IMR-90 (cell line): Measurements from ENCODE around the gene FBN1. TPM values are rescaled to one million over a fixed set of nuclear protein-coding genes. Genes with fewer than 3 reads are reported as not detected.

ENCODE experiments used
- ATAC-seq: fragments of 200-7000 bp; cut with Tn5 transposase; 2 replicates; pipeline ENCODE4 v1.9.1; 2020; ENCODE audit warnings: low read depth, mild to moderate bottlenecking, moderate library complexity
- BruUV-seq: library from RNA; stranded (reverse); fragments of 400-500 nt; replicated peaks from 2 replicates; lab custom pipeline; 2021; lab: Mats Ljungman, UMichigan
- CTCF ChIA-PET: fragments of 300-600 bp; formaldehyde crosslinking; extraction: SDS; loops from one replicate; lab custom pipeline; 2021; ENCODE audit warnings: antibody characterized with exemption; lab: Yijun Ruan, JAX
- POLR2A ChIA-PET: fragments of 300-600 bp; sonication (Branson Sonifier 250); formaldehyde crosslinking; loops from one replicate; lab custom pipeline; 2022; ENCODE audit warnings: antibody characterized with exemption; ENCODE audit not compliant: unreplicated experiment; lab: Charles Lee
- DNase-seq: peaks from one replicate; pipeline ENCODE4 v3.0.0; 2013
- H2AFZ ChIP-seq: replicated peaks from 2 replicates; pipeline ENCODE3; 2013; ENCODE audit warnings: low read length, mild to moderate bottlenecking; ENCODE audit not compliant: poor library complexity
- H2AK5ac ChIP-seq: 2 replicates; pipeline ENCODE4 v1.6.1; 2013; ENCODE audit warnings: low read depth, low read length, inconsistent platforms
- H2AK9ac ChIP-seq: replicated peaks from 2 replicates; pipeline ENCODE3; 2013; ENCODE audit warnings: mild to moderate bottlenecking, low read depth, low read length, moderate library complexity; ENCODE audit not compliant: poor library complexity
- H2BK120ac ChIP-seq: 2 replicates; pipeline ENCODE4 v1.6.1; 2013; ENCODE audit warnings: low read depth, low read length, inconsistent platforms
- H2BK15ac ChIP-seq: 3 replicates; pipeline ENCODE4 v1.6.1; 2013; ENCODE audit warnings: low read depth, low read length, inconsistent platforms
- H2BK20ac ChIP-seq: 2 replicates; pipeline ENCODE4 v1.6.1; 2013; ENCODE audit warnings: low read depth, mild to moderate bottlenecking, inconsistent platforms, low read length, moderate library complexity
- H2BK5ac ChIP-seq: 2 replicates; pipeline ENCODE4 v1.6.1; 2013; ENCODE audit warnings: mild to moderate bottlenecking, low read depth, low read length, inconsistent platforms; ENCODE audit not compliant: poor library complexity, severe bottlenecking
- H3K14ac ChIP-seq: replicated peaks from 2 replicates; pipeline ENCODE4 v1.6.1; 2013; ENCODE audit warnings: low read depth, low read length, inconsistent platforms
- H3K18ac ChIP-seq: 2 replicates; pipeline ENCODE4 v1.6.1; 2013; ENCODE audit warnings: low read depth, low read length, control low read depth
- H3K23ac ChIP-seq: 2 replicates; pipeline ENCODE4 v1.6.1; 2013; ENCODE audit warnings: low read depth, low read length, inconsistent platforms
- H3K27ac ChIP-seq: 2 replicates; pipeline ENCODE4 v1.5.1; 2013; ENCODE audit warnings: mild to moderate bottlenecking, control low read depth, low read length; ENCODE audit not compliant: insufficient read depth
- H3K27me3 ChIP-seq: 2 replicates; pipeline ENCODE4 v1.6.1; 2013; ENCODE audit warnings: low read length; ENCODE audit not compliant: control insufficient read depth, insufficient read depth
- H3K36me3 ChIP-seq: 2 replicates; pipeline ENCODE4 v1.6.1; 2013; ENCODE audit warnings: low read length, mixed read lengths; ENCODE audit not compliant: control insufficient read depth, insufficient read depth
- H3K4ac ChIP-seq: 2 replicates; pipeline ENCODE4 v1.6.1; 2013; ENCODE audit warnings: low read depth, low read length, inconsistent platforms
- H3K4me1 ChIP-seq: 2 replicates; pipeline ENCODE4 v1.6.1; 2013; ENCODE audit warnings: low read length, mixed read lengths; ENCODE audit not compliant: control insufficient read depth, insufficient read depth
- H3K4me2 ChIP-seq: 2 replicates; pipeline ENCODE4 v1.6.1; 2013; ENCODE audit warnings: low read depth, mild to moderate bottlenecking, control low read depth, low read length, moderate library complexity
- H3K4me3 ChIP-seq: 2 replicates; pipeline ENCODE4 v1.5.1; 2013; ENCODE audit warnings: low read depth, mild to moderate bottlenecking, control low read depth, low read length, moderate library complexity; ENCODE audit not compliant: insufficient read depth
- H3K56ac ChIP-seq: 2 replicates; pipeline ENCODE4 v1.6.1; 2013; ENCODE audit warnings: low read length, inconsistent platforms; ENCODE audit not compliant: insufficient read depth; ENCODE audit errors: extremely low read depth
- H3K79me1 ChIP-seq, 2 experiments: 2 replicates each; pipeline ENCODE4 v1.6.1; 2013; ENCODE audit warnings: low read length in 2 of 2, inconsistent platforms in 1 of 2, low read depth in 1 of 2
- H3K9ac ChIP-seq: 2 replicates; pipeline ENCODE4 v1.6.1; 2013; ENCODE audit warnings: low read depth, low read length, control low read depth
- H3K9me1 ChIP-seq: 2 replicates; pipeline ENCODE4 v1.6.1; 2013; ENCODE audit warnings: low read length, inconsistent platforms; ENCODE audit not compliant: insufficient read depth
- H3K9me3 ChIP-seq: 2 replicates; pipeline ENCODE4 v1.6.1; 2013; ENCODE audit warnings: low read length; ENCODE audit not compliant: control insufficient read depth, insufficient read depth
- H4K20me1 ChIP-seq: 2 replicates; pipeline ENCODE4 v1.6.1; 2013; ENCODE audit warnings: low read length, inconsistent platforms; ENCODE audit not compliant: insufficient read depth
- H4K5ac ChIP-seq: 2 replicates; pipeline ENCODE4 v1.6.1; 2013; ENCODE audit warnings: mild to moderate bottlenecking, low read depth, low read length, control low read depth
- H4K8ac ChIP-seq, 2 experiments: 2 replicates each; pipeline ENCODE4 v1.6.1; 2013; ENCODE audit warnings: low read depth in 2 of 2, low read length in 2 of 2, control low read depth in 1 of 2, inconsistent platforms in 1 of 2
- H4K91ac ChIP-seq: 2 replicates; pipeline ENCODE4 v1.6.1; 2013; ENCODE audit warnings: low read depth, low read length, inconsistent platforms; ENCODE audit not compliant: insufficient read depth
- BHLHE40 ChIP-seq: fragments of 150-350 bp; IDR thresholded peaks from 2 replicates; pipeline ENCODE4 v1.6.1; 2016; ENCODE audit warnings: mild to moderate bottlenecking, low read depth, low read length
- CEBPB ChIP-seq: IDR thresholded peaks from 2 replicates; pipeline ENCODE4 v1.6.1; 2012; ENCODE audit warnings: low read depth, low read length, improper control_type of control experiment
- CHD1 ChIP-seq: IDR thresholded peaks from 2 replicates; pipeline ENCODE4 v1.6.1; 2012; ENCODE audit warnings: low read depth, low read length, improper control_type of control experiment
- CTCF ChIP-seq: conservative IDR thresholded peaks from 2 replicates; pipeline ENCODE4 v1.5.1; 2012; ENCODE audit warnings: mild to moderate bottlenecking, low read depth, low read length, improper control_type of control experiment
- ELK1 ChIP-seq: fragments of 150-350 bp; IDR thresholded peaks from 2 replicates; pipeline ENCODE4 v1.6.1; 2016; ENCODE audit warnings: low read depth, mild to moderate bottlenecking, low read length, moderate library complexity, borderline replicate concordance
- FOS ChIP-seq: fragments of 150-350 bp; IDR thresholded peaks from 2 replicates; pipeline ENCODE4 v1.6.1; 2016; ENCODE audit warnings: low read depth, low read length
- MAFK ChIP-seq: IDR thresholded peaks from 2 replicates; pipeline ENCODE4 v1.6.1; 2012; ENCODE audit warnings: low read depth, low read length, improper control_type of control experiment
- MAZ ChIP-seq: IDR thresholded peaks from 2 replicates; pipeline ENCODE4 v1.6.1; 2012; ENCODE audit warnings: low read depth, mild to moderate bottlenecking, low read length, improper control_type of control experiment, moderate library complexity, borderline replicate concordance
- MXI1 ChIP-seq: IDR thresholded peaks from 2 replicates; pipeline ENCODE4 v1.6.1; 2012; ENCODE audit warnings: low read depth, mild to moderate bottlenecking, low read length, moderate library complexity, borderline replicate concordance
- NFE2L2 ChIP-seq: fragments of 150-350 bp; IDR thresholded peaks from 2 replicates; pipeline ENCODE4 v1.6.1; 2016; ENCODE audit warnings: low read depth, mild to moderate bottlenecking, low read length
- POLR2A ChIP-seq: IDR thresholded peaks from 2 replicates; pipeline ENCODE4 v1.6.1; 2012; ENCODE audit warnings: mild to moderate bottlenecking, low read depth, low read length
- RAD21 ChIP-seq: IDR thresholded peaks from 2 replicates; pipeline ENCODE4 v1.6.1; 2012; ENCODE audit warnings: low read length, improper control_type of control experiment
- RCOR1 ChIP-seq: IDR thresholded peaks from 2 replicates; pipeline ENCODE4 v1.6.1; 2012; ENCODE audit warnings: mild to moderate bottlenecking, low read length, improper control_type of control experiment; ENCODE audit not compliant: insufficient replicate concordance
- RFX5 ChIP-seq: IDR thresholded peaks from 2 replicates; pipeline ENCODE4 v1.8.0; 2012; ENCODE audit warnings: low read depth, mild to moderate bottlenecking, low read length, moderate library complexity
- SMC3 ChIP-seq: fragments of 150-350 bp; IDR thresholded peaks from 2 replicates; pipeline ENCODE4 v1.6.1; 2016; ENCODE audit warnings: low read depth, mild to moderate bottlenecking, antibody characterized with exemption, low read length, moderate library complexity
- USF2 ChIP-seq: fragments of 150-350 bp; IDR thresholded peaks from 2 replicates; pipeline ENCODE4 v1.6.1; 2017; ENCODE audit warnings: mild to moderate bottlenecking, antibody characterized with exemption, low read length, low read depth
- WGBS, 2 experiments: methylation state at CpG; one replicate each; pipeline versions ENCODE4 v1.1.5 to v1.1.7; 2013; ENCODE audit warnings: missing lambda C conversion rate in 2 of 2; ENCODE audit not compliant: insufficient read length in 1 of 2; ENCODE audit errors: extremely low coverage in 2 of 2; 5-methylcytosine and 5-hydroxymethylcytosine counted together
- dilution Hi-C: fragments of 300-500 bp; cut with HindIII; formaldehyde crosslinking; loops from one replicate; pipeline ENCODE4 v1.14.3; 2018; ENCODE audit warnings: low sequenced_read_pairs; ENCODE audit not compliant: unreplicated experiment
- in situ Hi-C: fragments of 300-500 bp; cut with MboI; formaldehyde crosslinking; loops from 3 replicates; pipeline ENCODE4 v1.14.3; 2019; ENCODE audit warnings: low sequenced_read_pairs, inconsistent platforms, mixed read lengths
- intact Hi-C: fragments of 100-400 bp; cut with micrococcal nuclease; formaldehyde crosslinking; loops from 2 replicates; pipeline ENCODE4 v1.10.0; 2022
- polyA plus RNA-seq, 3 experiments: library from polyadenylated mRNA; depleted of rRNA; stranded (reverse); fragments of >200 nt; gene quantifications; 2 replicates each; pipeline ENCODE4 v1.2.3, GENCODE V29; 2012; ENCODE audit warnings: low replicate concordance in 1 of 3
- total RNA-seq: library from RNA; depleted of rRNA; stranded (reverse); fragments of >200 nt; gene quantifications from 2 replicates; pipeline ENCODE4 v1.2.3, GENCODE V29; 2012

Gene FBN1
- total and polyA plus RNA-seq, 2 of the 4 experiments (the other 2 are of a cell fraction), result 134 to 283 TPM

- no peaks in the 10 kb centered on the region for H3K27me3 ChIP-seq
- no peak overlapping the region for H2AK5ac ChIP-seq
- H4K20me1 ChIP-seq, result no peaks in the 10 kb centered on the region
- H2BK15ac ChIP-seq, result 0 out of 3 replicates have a peak overlapping the region, but pooled peaks have one; percentile 10
- peaks cover 37% of the 10 kb centered on the region for H3K36me3 ChIP-seq
- POLR2A ChIA-PET, result no interaction called here
- in situ Hi-C loops, result no loop called here
- peak; percentile 56 for DNase-seq
- H2AK9ac ChIP-seq, result no peak overlapping the region
- H3K18ac ChIP-seq, result no peak overlapping the region
- peaks cover 0 to 17% of the 10 kb centered on the region in 2 experiments; a peak in 2 of 4 replicates for H3K79me1 ChIP-seq
- H4K91ac ChIP-seq, result no peak overlapping the region
- dilution Hi-C loops, result no loop called here
- H3K56ac ChIP-seq, result no peak overlapping the region
- no peak overlapping the region for H2AFZ ChIP-seq
- no peak overlapping the region for H3K4ac ChIP-seq
- H3K4me3 ChIP-seq, result no peak overlapping the region
- 100% methylated on average over 1 of the region's 4 CpGs; no CpG with 5 or more reads in 1 of the 2 experiments for WGBS, 2 experiments
- H3K9ac ChIP-seq, result no peak overlapping the region
- no peak overlapping the region for H4K5ac ChIP-seq
- H2BK5ac ChIP-seq, result no peak overlapping the region
- no peak overlapping the region; the same call in 1 of the 2 replicates for H3K27ac ChIP-seq
- H3K9me3 ChIP-seq, result no peaks in the 10 kb centered on the region
- H3K4me1 ChIP-seq, result no peaks in the 10 kb centered on the region; the same call in 1 of the 2 replicates
- no peak overlapping the region for H3K23ac ChIP-seq
- ATAC-seq, result peak; percentile 70
- peaks cover 14% of the 10 kb centered on the region for H3K9me1 ChIP-seq
- TF ChIP-seq FOS (no peak), MAZ (no peak), RFX5 (no peak), CHD1 (no peak), BHLHE40 (no peak), RCOR1 (no peak), CEBPB (no peak), MXI1 (no peak), POLR2A (no peak), SMC3 (no peak), CTCF (no peak), ELK1 (no peak), RAD21 (no peak), USF2 (no peak), MAFK (no peak), NFE2L2 (no peak)
- no TSS peak for BruUV-seq
- CTCF ChIA-PET, result no interaction called here
- H2BK120ac ChIP-seq, result no peak overlapping the region; the same call in 1 of the 2 replicates
- no peak overlapping the region for H2BK20ac ChIP-seq
- 0 out of 2 replicates have a peak overlapping the region, but pooled peaks have one; percentile 38 for H3K14ac ChIP-seq
- H4K8ac ChIP-seq, result no peak overlapping the region
- intact Hi-C loops, result loop anchor here (10.0 kb wide), 1 partner anchor 146 kb away; no protein-coding TSS in a partner anchor
- H3K4me2 ChIP-seq, result no peak overlapping the region
Observed at GRCh38 chr15:48500595-48500994, 144.9 kb downstream of the FBN1 start.
